ENCODE results near the gene AHNAK2.

GRCh38 chr14:104985675-104986486 is 7.7 kb upstream of the AHNAK2 start, which contains the start of gene CLBA1:
- TF ChIP-seq CTCF (conservative IDR thresholded peaks at IDR 0.05 in 1 of 2, IDR thresholded peaks at IDR 0.05 in 1 of 2; ENCODE audit: extremely low read depth in 1 of 2, insufficient read depth in 1 of 2, low read depth in 1 of 2, low read length in 2 of 2) (no peak), EZH2 (IDR thresholded peaks at IDR 0.05; ENCODE audit: borderline replicate concordance, low read length) (no peak)
